Kidney epithelial cell (primary cell): ENCODE measurements around the gene SCUBE2. TPM values are rescaled to one million over a fixed set of nuclear protein-coding genes. Genes with fewer than 3 reads are reported as not detected.

Experiments
- DNase-seq: peaks from one replicate; pipeline ENCODE4 v3.0.0-alpha.2; 2010; ENCODE audit warnings: low read depth
- H3K27me3 ChIP-seq: 2 replicates; pipeline ENCODE4 v1.6.0; 2011; ENCODE audit warnings: low read length; ENCODE audit not compliant: control insufficient read depth, insufficient read depth
- H3K36me3 ChIP-seq: 2 replicates; pipeline ENCODE4 v1.5.1; 2011; ENCODE audit warnings: low read length; ENCODE audit not compliant: control insufficient read depth, insufficient read depth
- H3K4me3 ChIP-seq: 2 replicates; pipeline ENCODE4 v1.5.1; 2011; ENCODE audit warnings: low read depth, mild to moderate bottlenecking, control low read depth, low read length
- total RNA-seq: library from RNA; depleted of rRNA; stranded (reverse); fragments of >200 nt; gene quantifications from 2 replicates; pipeline ENCODE4 v1.2.3, GENCODE V29; 2015
- TF ChIP-seq, protein P1 (sequence below): IDR thresholded peaks from 2 replicates; pipeline ENCODE4 v1.5.1; 2011; ENCODE audit warnings: mild to moderate bottlenecking, moderate library complexity, low read length, control low read depth, inconsistent platforms; ENCODE audit not compliant: insufficient read depth, poor library complexity, severe bottlenecking

SCUBE2 gene
- total RNA-seq, 1 donor from 2014 or later, result 1.3 TPM

DNA sequence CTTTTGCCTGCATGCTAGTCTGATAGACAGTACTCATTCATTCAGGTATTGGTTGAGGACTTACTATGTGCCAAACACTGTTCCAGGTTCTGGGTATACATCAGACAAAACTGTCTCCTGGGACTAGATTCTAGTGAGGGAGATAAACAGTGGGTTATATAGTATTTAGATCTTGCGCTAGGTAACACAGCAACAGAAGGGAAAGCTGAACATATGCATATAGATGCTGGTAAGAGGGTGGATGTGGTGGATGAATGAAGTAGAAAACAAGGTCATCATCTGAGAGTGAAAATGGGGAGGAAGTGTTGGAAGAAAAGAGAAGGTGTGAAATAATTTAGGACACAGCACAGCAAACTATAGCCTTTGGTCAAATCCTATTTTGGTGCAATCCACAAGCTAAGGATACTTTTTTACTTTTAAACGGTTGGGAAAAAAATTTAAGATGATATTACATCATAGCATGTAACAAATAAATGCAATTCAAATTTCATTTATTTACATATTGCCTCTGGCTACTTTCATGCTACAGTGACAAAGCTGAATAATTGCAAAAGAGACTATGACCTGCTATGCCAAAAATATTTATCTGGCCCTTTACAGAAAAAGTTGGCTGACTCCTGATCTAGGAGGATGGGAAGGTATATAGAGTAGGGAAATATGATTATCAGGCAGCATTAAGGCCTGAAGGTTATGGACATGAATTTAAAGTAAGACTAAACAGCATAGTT is 120.0 kb downstream of the SCUBE2 start:
- DNase-seq, result no peak
- Histone ChIP-seq H3K4me3 (no peak overlapping the region), H3K27me3 (no peaks in the 10 kb centered on the region), H3K36me3 (no peaks in the 10 kb centered on the region)
- TF ChIP-seq, protein P1, sequence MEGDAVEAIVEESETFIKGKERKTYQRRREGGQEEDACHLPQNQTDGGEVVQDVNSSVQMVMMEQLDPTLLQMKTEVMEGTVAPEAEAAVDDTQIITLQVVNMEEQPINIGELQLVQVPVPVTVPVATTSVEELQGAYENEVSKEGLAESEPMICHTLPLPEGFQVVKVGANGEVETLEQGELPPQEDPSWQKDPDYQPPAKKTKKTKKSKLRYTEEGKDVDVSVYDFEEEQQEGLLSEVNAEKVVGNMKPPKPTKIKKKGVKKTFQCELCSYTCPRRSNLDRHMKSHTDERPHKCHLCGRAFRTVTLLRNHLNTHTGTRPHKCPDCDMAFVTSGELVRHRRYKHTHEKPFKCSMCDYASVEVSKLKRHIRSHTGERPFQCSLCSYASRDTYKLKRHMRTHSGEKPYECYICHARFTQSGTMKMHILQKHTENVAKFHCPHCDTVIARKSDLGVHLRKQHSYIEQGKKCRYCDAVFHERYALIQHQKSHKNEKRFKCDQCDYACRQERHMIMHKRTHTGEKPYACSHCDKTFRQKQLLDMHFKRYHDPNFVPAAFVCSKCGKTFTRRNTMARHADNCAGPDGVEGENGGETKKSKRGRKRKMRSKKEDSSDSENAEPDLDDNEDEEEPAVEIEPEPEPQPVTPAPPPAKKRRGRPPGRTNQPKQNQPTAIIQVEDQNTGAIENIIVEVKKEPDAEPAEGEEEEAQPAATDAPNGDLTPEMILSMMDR, result no peak

Other genes starting within 250 kb of the SCUBE2 start
- 39.8 and 43.1 TPM in 2 replicates for gene AKIP1, start 180.4 kb downstream of the SCUBE2 start, total RNA-seq
- not detected in 2 replicates for gene C11orf16, start 158.7 kb downstream of the SCUBE2 start, total RNA-seq
- not detected in 2 replicates for gene ASCL3, start 148.6 kb downstream of the SCUBE2 start, total RNA-seq
- 46.4 and 51.4 TPM in 2 replicates for gene TMEM9B, start 127.2 kb downstream of the SCUBE2 start, total RNA-seq
- gene NRIP3, start 87.6 kb downstream of the SCUBE2 start, total RNA-seq, result 20.5 and 24.0 TPM in 2 replicates
- gene DENND5A, start 173.8 kb upstream of the SCUBE2 start, total RNA-seq, result 52.7 and 55.2 TPM in 2 replicates
- 48.7 and 57.4 TPM in 2 replicates for gene TMEM41B, start 223.0 kb upstream of the SCUBE2 start, total RNA-seq